Tongue (tissue), 2 donors: ENCODE results near the gene CUL9. TPM values are rescaled to one million over a fixed set of nuclear protein-coding genes. Genes with fewer than 3 reads are reported as not detected.

Experiments used
- DNase-seq: peaks from one replicate; pipeline ENCODE4 v3.0.0-alpha.2; 2015
- total RNA-seq: library from RNA; depleted of rRNA; stranded (reverse); fragments of >200 nt; gene quantifications from one replicate; pipeline ENCODE4 v1.2.3, GENCODE V29; 2014

Gene CUL9
- total RNA-seq, 1 donor from 2014 or later = 16.3 TPM

DNA sequence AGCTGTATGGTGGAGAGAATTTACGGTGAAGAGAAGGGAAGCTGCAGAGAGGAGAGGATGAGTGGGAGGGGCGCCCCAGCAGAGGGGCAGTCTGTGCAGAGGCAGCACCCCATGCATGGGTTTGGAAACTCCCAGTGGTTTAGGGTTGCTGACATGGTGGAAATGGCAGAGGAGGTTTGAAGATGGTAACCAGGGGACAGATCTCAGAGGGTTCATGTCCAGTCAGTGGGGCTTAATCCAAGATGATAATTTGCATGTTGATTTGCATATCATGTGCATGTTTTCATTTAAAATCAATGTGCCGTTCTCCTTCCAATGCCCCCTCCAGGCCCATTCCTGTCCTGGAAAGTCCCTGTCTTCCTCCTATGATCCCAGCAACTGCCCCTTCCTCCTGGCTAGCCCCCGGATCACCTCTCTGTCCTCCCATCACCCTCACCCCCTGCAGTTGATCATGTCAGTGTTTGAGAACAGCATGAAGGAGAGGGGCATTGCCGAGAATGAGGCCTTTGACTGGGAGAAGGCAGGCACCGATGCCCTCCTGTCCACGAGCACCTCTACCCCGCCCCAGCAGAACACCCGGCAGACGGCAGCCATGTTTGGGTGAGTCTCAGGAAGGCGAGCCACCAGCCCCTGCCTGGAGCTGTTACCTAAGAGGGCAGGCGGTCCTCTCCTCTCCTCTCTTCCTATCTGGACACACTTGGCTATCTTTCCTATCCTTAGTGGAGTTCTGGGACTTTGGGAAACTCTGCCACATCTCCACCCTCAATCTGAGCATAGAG lies 75.6 kb downstream of the CUL9 start:
- DNase-seq = no peak

DNA sequence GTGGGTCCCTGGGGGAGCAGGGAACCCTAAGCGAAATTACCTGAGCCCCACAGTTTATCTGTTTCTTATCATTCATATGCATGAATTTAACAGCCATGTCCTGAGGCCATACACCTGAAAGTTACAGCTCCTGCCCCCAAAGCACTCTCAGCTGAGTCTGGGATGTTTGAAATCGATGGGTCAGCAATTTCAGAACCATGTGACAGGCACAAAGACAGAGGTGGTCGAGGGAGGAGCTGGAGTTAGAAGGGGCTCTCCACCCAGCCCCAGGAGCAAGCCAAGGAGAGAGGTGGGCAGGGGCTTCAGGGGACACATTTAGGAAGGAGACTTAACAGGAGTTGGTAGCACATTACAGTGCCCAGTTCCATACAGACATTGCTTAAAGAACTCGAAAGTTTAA lies 76.2 kb downstream of the CUL9 start:
- no peak for DNase-seq

DNA sequence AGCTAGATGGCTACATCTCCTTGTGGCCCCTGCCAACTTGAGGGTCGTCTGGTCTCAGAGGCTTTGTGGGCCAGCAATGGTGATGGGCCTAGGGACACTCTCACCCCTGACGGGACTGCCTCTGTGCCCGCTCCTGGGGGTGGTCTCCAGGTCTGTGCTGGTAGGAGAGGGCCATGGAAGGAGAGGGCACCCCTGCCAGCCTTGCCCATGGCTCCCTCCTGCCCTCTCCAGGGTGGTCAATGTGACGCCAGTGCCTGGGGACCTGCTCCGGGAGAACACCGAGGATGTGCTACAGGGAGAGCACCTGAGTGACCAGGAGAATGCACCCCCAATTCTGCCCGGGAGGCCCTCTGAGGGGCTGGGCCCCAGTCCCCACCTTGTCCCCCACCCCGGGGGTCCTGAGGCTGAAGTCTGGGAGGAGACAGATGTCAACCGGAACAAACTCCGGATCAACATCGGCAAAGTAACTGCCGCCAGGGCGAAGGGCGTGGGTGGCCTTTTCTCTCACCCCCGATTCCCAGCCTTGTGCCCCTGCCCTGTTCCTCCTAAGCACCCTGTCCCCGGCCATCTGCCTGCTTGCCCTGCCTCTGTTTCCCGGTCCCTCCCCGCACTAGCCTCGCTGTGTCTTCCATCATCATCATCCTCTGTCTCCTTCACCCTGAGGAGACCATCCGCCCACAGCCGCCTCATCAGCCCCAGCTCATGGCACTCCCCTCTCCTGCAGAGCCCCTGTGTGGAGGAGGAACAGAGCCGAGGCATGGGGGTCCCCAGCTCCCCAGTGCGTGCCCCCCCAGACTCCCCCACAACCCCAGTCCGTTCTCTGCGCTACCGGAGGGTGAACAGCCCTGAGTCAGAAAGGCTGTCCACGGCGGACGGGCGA lies 77.1 kb downstream of the CUL9 start:
- DNase-seq = no peak

DNA sequence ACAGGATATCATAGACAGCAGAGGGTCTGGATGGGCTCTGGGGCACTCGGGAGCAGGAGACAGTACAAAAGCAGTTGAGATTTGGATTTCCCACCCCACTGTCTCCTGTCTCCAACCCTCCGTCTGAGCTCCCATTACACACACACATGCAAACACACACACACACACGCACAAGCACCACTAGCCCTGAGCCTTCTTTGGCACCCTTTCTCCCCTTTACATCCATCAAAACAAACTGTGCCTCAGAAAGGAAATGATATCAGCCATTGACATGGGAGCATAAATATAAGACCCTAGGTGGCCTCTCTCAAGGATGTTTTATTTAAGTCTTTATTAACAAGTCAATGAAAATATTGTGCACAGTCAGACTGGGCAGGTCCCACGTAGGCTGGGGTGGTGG lies 78.8 kb downstream of the CUL9 start:
- DNase-seq = no peak

DNA sequence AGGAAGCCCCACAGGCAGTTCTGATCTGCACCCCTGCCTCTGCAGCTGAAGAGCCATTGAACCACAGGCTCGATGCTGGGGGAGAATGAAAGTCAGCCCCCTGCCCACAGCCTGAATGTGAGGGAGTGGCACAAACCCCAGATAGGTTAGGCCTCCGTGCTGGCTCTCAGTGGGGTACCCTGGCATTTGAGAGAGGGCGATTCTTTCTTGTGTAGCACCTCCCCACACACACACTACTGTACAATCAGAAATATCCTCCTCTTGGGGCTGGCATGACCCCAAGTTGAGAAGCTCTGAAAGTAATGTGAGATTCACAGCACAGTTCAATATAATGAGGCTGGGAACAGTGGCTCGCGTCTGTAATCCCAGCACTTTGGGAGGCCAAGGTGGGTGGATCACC lies 79.2 kb downstream of the CUL9 start:
- no peak for DNase-seq

DNA sequence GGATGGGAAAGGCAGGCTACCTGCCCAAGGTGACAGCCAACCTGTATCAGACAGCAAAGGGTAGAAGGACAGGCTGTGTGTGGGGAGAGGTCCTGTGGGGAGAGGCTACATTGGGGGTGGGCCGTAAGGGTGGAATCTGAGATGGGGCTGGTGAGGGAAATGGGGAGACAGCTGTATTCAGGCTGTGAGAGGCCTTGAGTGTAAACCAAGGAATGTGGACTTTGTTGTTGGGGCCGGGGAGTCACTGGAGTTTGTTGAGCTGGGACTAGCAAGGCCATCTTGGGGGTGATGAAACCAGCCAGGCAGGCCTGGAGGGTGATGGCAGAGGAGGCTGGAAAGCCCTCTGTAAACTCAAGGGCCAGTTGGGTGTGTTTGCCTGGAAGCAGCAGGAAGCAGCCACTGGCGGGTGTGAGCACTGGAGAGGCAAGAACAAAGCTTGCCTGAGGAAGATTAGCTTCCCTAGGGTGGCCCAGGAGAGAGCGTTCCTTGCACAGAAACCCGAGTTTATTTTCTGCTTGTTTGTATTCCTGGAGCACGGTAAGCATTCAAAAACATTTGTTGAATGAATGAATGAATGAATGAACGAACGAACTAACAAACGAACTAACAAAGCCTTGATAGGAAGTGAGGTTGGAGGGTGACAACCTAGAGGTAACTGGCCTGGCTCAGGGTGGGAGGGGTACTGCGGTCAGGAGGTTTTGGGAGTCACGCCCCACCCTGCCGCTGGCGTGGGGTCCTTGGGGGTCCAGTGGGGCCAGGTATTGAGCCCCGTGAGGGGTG lies 80.2 kb downstream of the CUL9 start:
- no peak for DNase-seq

DNA sequence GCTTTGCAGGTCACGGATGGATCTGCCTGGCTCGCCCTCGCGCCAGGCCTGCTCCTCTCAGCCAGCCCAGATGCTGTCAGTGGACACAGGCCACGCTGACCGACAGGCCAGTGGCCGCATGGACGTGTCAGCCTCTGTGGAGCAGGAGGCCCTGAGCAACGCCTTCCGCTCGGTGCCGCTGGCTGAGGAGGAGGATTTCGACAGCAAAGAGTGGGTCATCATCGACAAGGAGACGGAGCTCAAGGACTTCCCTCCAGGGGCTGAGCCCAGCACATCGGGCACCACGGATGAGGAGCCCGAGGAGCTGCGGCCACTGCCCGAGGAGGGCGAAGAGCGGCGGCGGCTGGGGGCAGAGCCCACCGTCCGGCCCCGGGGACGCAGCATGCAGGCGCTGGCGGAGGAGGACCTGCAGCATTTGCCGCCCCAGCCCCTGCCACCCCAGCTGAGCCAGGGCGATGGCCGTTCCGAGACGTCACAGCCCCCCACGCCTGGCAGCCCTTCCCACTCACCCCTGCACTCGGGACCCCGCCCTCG lies 80.9 kb downstream of the CUL9 start:
- no peak for DNase-seq

DNA sequence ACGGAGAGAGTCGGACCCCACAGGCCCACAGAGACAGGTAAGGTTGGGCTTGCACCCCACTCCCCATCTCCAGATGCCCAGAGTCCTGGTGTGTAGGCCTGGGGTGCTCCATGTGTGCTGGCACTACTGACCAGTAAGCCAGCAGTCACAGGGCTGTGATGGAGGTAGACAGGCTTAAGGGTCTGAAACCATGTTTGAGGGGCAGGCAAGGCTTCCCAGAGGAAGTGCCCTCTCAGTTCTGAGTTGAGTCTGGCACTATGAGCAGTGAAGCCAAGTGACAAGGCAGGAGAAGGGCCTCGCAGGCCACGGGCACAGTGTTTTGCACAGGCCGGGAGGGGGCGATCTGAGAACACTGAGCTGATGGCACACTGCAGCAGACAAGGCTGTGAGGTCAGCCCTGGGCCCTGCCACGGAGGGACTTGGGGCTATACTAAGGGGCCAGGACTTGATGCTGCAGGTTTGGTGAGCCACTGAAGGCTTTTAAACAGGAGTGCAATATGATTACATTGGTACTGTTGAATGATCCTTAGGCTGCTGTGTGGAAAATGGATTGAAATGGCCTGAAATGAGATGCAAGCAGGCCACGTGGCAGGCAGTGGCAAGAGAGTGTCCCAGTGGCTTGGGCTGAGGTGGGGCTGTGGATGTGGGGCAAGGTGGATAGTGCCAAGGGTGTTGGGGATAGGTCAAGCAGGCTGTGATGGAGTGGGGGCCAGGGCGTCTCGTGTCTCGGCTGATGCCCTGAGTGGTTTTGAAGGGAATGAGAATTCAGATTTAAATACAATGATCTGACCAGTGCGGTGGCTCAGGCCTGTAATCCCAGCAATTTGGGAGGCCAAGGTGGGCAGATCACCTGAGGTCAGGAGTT lies 81.5 kb downstream of the CUL9 start:
- DNase-seq = peak; percentile 81

DNA sequence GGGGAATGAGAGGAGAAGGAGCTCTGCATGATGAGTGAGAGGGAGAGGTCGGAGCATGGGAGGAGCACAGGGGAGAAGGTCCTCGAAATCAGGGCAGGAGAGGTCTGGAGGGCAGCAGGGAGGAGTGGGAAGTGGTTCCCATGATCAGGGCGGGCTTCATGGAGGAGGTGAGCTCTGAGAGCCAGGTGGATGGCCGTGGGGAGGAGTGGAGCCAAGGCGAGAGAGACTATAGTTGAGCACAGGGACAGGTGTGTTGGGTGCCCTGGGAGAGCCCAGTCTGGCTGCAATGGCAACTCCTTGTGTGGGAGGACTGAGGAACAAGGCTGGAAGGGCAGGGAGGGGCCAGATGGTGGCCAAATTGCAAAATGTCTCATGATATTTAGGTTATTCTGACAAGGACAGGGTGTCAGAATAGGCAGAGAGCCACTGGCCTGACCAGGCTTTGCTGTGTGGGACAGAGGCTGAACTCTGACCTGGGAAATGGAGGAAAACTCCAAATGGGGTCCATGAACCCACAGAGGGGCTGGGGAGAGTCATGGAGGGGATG lies 82.7 kb downstream of the CUL9 start:
- no peak for DNase-seq

DNA sequence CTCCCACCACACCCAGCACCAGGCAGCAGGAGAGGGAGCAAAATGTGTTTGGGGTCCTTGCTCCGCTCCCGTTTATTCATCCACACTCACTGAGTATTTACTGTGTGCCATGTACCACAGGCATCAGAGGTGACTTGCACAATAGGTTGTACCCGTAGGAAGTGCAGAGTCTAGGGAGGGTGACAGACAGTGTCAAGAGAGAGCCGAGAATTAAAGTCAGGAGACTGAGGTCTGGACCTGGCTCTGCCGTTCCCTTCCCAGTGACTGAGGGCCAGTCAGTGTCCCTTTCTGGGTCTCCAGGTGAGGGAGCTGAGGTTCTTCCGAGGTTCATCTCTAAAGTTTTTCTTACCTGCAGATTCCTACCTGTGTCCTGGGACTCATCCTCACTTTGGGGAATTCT lies 83.6 kb downstream of the CUL9 start:
- DNase-seq = no peak

DNA sequence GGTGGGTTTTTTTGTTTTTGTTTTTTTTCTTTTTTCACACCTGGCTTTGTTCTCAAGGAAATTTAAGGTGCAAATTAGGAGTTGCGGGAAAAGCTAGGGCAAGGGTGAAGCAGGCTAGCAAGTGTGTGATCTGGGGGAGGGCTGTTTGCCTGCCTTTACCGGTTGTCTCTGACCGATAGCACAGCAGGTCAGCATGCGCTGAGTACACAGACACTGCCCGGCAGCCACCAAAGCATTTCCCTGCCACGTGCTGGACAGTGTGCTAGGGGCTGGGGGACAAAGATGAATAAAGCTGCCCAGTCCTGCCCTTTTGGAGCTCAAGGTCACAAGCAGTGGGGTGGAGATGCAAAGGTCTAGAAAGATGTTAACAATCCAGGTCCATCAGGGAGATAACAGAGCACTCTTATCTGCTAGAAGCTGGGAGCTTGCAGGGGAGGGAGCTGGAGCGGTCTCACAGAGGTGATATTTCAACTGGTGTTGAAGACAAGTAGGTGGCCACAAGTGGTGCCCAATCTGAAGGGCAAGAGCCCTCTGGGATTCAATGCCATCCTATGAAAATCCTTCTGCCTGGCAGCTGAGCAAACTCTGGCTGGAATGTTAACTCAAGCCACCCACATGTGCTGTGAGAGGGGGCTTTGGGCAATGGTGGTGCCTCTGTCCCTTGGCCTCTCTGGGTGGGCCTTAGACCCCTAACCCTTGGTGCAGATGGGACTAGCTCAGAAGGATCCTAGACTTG lies 85.8 kb downstream of the CUL9 start:
- DNase-seq = no peak

DNA sequence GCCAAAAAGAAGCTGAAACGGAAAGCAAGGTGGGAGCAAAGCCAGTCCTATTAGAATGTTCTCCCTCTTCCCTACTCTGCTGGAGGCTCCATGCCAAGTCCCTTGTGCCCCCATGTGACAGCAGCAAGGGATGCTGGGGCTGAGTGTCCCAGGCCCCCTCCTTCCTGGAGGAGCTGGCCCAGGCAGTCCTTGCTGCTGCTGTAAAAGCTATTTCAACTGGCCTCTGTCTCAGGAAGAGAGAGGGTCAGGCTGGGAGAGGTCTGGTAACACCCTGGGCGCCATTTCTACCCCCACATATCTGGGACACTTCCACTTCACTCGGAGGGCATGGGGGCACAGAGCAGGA lies 86.3 kb downstream of the CUL9 start:
- DNase-seq = no peak

DNA sequence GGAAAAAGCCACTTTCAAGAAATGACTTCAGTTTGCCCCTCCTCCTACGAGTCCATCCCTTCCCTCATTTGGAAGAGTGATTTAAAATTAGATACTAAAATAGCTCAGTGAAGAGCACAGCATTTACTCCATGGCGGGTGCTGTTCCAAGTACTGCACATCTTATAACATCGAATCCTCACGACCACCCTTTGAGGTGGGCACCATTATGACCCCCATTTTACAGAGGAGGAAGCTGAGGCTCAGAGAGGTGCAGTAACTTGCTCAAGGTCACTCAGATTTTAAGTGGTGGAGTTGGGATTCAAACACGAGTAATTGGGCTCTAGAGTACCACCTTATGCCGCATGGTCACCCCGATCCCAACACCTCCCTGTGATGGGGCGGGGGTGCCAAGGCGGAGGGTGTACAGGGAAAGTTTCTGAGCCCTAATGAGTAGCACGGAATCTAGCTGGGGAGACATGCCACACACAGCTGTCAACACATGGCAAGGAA lies 86.8 kb downstream of the CUL9 start:
- no peak for DNase-seq

DNA sequence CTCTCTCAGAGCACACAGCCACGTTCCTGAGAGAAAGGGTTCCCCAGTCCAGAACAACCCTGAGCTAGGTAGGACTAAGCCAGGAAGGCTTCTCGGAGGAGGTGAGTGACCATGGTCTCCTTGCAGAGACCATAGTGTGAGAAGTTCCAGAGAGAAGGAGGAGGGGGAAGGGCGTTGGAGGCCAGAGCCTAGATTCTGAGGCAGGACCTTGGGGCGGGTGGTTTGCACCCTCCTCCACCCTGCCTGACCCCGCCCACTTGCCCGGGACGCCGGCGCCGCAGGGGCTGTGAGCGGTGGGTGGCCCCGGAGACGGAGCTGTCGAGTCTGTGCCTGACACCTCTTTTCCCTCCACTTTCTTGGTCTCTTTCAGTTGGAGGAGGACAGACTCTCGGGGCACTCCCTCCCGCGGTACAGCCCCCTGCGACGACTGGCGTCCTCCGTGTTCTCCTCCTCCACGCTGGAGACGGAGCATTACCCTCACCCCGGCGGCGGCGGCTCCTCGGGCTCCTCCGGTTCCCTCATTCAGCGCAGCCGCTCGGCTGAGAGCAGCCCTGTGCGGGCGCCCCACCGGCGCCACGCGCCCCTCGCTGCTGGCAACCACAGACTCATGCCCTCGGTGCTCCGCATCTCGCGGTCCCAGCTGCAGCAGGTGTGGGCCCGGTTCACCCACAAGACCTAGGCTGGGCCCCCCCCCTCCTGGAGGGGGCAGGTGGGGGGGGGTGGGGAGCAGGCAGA lies 87.4 kb downstream of the CUL9 start:
- DNase-seq = no peak

DNA sequence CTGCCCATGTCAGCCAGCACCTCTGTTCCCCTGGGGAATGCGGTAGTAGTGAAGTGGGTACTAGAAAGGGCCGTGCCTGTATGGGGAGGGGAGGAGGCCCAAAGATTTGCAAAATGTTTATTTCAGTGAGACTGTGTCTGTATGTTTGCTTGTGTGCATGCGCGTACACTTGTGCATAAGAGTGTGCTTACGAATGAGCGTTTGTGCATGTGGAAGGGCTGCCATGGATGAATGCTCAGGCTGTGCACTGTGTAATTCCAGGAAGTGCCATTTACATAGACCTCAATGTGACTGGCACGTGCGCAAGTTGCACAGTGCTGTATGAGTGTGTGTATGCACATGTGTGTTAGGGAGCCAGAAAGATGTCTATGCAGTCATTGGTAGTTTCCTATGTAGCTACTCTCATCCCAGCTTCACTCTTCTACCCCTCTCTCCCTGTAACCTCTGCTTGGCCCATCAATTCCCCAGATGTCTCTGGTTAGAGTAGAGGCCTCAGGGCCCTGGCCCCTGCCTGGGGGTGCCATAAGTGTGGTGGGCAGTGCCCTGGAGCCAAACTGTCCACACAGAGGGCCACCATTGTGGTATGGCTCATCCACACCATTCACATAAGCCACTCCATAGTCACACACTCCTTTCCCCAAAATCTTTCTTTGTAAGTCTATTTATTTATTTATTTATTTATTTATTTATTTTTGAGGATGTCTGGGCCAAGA lies 89.3 kb downstream of the CUL9 start:
- DNase-seq = no peak

DNA sequence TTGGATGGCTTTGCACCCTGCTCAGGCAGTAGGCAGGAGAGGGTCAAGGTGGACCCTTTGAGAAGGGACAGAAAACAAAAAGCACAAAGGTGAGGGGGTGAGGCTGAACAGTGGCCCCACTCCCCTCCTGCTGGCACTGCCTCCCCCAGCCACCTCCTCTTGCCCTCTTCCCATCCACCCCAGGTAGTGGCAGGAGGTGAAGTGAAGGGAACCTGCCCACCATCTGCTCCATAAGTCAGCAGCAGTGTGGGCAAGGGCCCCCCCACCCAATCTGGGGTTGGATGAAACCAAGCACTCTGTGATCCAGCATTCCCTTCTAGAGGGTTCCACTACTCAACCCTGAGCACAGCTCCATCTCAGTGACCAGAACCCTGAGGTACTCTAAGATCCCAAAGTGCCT lies 89.9 kb downstream of the CUL9 start:
- DNase-seq = no peak

DNA sequence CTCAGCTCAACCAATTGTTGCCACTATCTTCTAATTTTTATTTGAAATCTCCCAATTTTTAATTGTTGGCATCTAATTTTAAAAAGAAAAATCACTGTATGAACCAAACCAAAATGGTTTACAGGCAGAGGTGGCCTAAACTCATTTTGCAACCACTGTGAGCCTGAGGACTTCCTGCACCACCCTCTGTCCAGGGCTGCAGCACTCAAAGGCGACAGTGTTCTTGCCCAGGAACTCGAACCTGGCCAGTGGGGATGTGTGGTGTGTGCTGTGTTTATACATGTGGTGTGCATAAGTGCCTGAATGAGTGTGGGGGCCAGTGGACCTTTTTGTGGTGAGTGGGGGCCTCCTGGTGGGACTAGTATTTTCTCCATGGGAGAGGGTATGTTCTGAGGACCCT lies 91.7 kb downstream of the CUL9 start:
- no peak for DNase-seq
